Immature natural killer cell (primary cell): ENCODE results near the gene GTPBP2. TPM values are rescaled to one million over a fixed set of nuclear protein-coding genes. Genes with fewer than 3 reads are reported as not detected.
A peak's percentile ranks its signal among the peaks of the same experiment; 100 is the strongest.
"Not testable (repeated sequence)": the region's sequence is repeated elsewhere in the genome, so short reads cannot be mapped to it uniquely, and the experiment has no call there.

Experiments
- DNase-seq, 3 donors: peaks; one replicate each; pipeline ENCODE4 v3.0.0; 2022; ENCODE audit warnings: mixed read lengths in 1 of 3
- H3K27ac Mint-ChIP-seq, 6 donors: one replicate each; pipeline ENCODE4 v1.8.0; 2020; ENCODE audit warnings: mixed read lengths in 6 of 6, mild to moderate bottlenecking in 5 of 6, inconsistent platforms in 4 of 6, moderate library complexity in 3 of 6
- H3K27me3 Mint-ChIP-seq, 3 donors: one replicate each; pipeline ENCODE4 v1.8.0; 2020 to 2021; ENCODE audit warnings: low read depth in 3 of 3, mild to moderate bottlenecking in 3 of 3, mixed read lengths in 3 of 3, moderate library complexity in 3 of 3, inconsistent platforms in 1 of 3
- H3K36me3 Mint-ChIP-seq, 3 donors: one replicate each; pipeline ENCODE4 v1.8.0; 2020; ENCODE audit warnings: mixed read lengths in 3 of 3, inconsistent platforms in 2 of 3, mild to moderate bottlenecking in 2 of 3
- H3K4me1 Mint-ChIP-seq, 2 donors: one replicate each; pipeline ENCODE4 v1.8.0; 2020; ENCODE audit warnings: inconsistent platforms in 2 of 2, mild to moderate bottlenecking in 2 of 2, mixed read lengths in 2 of 2, moderate library complexity in 1 of 2
- H3K4me3 Mint-ChIP-seq, 5 donors: one replicate each; pipeline ENCODE4 v1.8.0; 2020; ENCODE audit warnings: mild to moderate bottlenecking in 5 of 5, mixed read lengths in 5 of 5, inconsistent platforms in 3 of 5, moderate library complexity in 3 of 5
- H3K9me3 Mint-ChIP-seq, 6 donors: one replicate each; pipeline ENCODE4 v1.8.0; 2020; ENCODE audit warnings: mild to moderate bottlenecking in 6 of 6, mixed read lengths in 6 of 6, inconsistent platforms in 4 of 6, moderate library complexity in 3 of 6
- polyA plus RNA-seq, 3 donors: library from polyadenylated mRNA; unstranded; fragments of 300-500 nt; fragmentation: Illumina TruSeq; gene quantifications; one replicate each; pipeline ENCODE4 v1.2.3, GENCODE V29; 2021

Gene GTPBP2
- polyA plus RNA-seq, 3 donors from 2014 or later, result 3.6 to 4.9 (median 4.3) TPM

DNA sequence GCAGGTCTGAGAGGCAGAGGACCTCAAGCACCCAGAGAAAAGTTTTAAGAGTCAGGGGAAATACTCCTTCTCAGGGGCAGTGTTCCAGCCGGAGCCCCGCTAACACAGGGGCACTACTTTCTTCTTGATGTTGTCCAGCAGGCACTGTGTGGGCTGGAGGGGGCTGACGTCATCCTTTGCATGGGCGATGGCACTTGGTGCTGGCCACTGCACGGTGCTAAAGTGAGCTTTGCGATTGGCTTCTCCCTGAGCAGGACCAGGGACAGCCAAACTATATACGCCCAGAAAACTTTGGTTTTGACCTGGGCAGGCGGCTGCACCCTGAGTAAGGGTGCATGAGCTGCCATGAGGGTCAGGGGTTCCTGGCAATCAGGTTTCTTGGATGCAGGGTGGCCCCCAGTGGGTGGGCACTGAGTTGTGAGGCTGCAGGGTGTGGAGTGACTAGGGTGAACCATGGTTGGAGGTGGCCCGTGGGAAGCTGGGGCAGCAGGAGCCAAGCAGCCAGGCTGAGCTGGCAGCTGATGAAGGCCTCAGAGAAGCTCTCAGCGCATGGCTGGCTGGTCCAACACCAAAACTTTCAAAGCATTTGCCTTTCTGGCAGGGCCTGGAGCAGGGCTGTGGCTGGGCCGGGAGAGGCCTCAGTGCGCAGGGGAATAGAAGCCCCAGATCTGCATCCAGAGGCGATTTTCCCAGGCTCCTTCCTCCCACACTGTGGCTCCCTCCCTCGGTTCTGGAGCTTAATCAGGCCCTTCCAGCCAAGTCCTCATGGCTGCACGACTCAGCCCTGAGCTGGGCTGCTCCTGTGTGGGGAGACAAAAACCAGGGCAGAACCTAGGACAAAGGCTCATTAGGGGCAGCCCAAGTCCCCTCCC is 40.2 kb upstream of the GTPBP2 start:
- peaks cover 11% of the 10 kb centered on the region in 2 donors for H3K4me1 Mint-ChIP-seq
- no peak overlapping the region for H3K4me3 Mint-ChIP-seq
- H3K36me3 Mint-ChIP-seq, result peaks cover 0 to 4% (median under 1%) of the 10 kb centered on the region in 3 donors
- H3K9me3 Mint-ChIP-seq, result no peaks in the 10 kb centered on the region
- H3K27ac Mint-ChIP-seq, result peak overlapping the region in 2 of 6 donors; percentile 22 to 40
- H3K27me3 Mint-ChIP-seq, result peaks cover 2 to 5% (median 4%) of the 10 kb centered on the region in 3 donors
- DNase-seq, result no peak

DNA sequence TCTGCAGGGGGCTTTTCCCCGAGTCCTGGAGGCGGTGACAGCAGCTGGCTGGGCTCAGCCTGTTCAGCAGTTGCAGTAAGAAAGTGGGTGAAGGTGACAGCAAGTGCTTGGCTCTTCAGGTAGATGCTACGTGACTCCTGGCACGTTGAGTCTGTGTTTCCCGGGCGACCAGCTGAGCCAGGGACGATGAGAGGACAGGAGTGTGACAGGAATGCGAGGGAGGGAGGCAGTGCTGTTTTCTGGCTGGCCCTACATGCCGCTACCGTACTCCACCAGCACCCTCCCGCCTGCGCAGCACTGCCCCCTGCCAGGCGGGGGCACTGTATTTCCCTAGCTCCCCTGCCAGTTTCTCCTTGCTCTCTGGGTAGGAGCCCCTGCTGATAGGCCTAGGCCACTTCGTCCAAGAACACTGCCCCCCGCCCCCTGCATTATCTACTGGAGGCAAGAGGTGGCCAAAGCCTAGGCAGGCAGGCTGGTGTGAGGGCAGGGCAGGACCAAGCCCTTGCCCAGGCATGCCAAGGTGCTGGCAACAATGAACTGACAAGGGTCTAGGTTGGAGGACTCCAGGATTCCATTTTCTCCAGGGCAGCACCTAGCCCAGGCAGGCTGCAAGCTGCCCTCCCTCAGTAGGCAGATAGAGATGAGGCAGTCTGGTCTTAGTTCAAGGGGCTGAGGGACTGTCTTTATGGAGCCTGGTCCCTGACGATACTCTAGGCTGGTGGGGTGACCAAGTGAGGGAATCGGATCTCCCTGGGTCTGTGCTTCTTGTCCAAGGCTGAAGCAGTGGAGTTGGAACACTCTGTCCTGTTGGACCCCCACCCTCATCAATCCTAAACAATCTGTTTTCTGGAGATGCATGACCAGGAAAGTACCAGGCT is 39.3 kb upstream of the GTPBP2 start:
- peak in 1 of 3 donors; percentile 19 for DNase-seq
- H3K4me1 Mint-ChIP-seq, result peaks cover 11% of the 10 kb centered on the region in 2 donors
- H3K4me3 Mint-ChIP-seq, result peak overlapping the region in 1 of 5 donors; percentile 10
- H3K36me3 Mint-ChIP-seq, result peaks cover 0 to 4% (median 0%) of the 10 kb centered on the region in 3 donors
- H3K27ac Mint-ChIP-seq, result no peak overlapping the region
- H3K27me3 Mint-ChIP-seq, result peaks cover 2 to 5% (median 5%) of the 10 kb centered on the region in 3 donors
- no peaks in the 10 kb centered on the region for H3K9me3 Mint-ChIP-seq

- peak; percentile 65 to 67 (median 67) for DNase-seq
- H3K36me3 Mint-ChIP-seq, result peaks cover 0 to 4% (median 0%) of the 10 kb centered on the region in 3 donors
- H3K9me3 Mint-ChIP-seq, result no peaks in the 10 kb centered on the region
- H3K27me3 Mint-ChIP-seq, result peaks cover 2 to 6% (median 5%) of the 10 kb centered on the region in 3 donors
- H3K4me3 Mint-ChIP-seq, result peak overlapping the region in 3 of 5 donors; percentile 17 to 36 (median 34)
- peaks cover 11% of the 10 kb centered on the region in 2 donors for H3K4me1 Mint-ChIP-seq
- peak overlapping the region in 2 of 6 donors; percentile 16 to 25 for H3K27ac Mint-ChIP-seq
Measured at GRCh38 chr6:43667245-43668150, 38.4 kb upstream of the GTPBP2 start.

DNA sequence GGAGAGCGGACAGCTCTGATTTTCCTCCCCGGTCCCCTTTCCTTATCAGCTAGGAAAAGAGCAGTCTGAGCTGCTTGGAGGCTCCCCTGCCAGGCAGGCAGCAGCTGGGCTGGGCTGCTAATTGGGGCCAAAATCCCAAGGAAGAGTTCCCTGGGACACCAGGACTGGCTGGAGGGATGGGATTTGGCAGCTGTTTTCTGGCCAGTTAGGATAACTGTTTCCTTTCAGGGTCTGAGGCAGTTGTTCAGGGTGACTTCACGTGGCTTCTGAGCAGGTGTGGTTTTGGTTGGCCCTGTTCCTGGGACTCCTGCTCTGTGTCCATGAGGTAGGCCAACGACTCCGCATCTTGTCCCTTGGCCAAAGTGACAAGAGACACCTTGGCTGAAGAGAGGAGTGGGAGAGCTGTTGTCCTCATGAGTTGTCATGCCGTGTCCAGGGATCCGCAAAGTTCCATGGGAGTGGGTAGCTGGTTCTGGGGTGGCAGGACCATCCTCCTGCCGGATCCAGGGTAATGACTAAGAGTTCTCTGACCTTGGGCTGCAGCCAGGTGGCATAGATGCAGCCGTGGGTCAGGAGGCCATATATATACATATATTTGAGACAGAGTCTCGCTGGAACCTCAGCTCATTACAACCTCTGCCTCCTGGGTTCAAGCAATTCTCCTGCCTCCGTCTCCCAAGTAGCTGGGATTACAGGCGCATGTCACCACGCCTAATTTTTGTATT is 37.3 kb upstream of the GTPBP2 start:
- H3K4me3 Mint-ChIP-seq, result no peak overlapping the region
- H3K36me3 Mint-ChIP-seq, result peaks cover 0 to 4% (median 0%) of the 10 kb centered on the region in 3 donors
- H3K9me3 Mint-ChIP-seq, result no peaks in the 10 kb centered on the region
- peaks cover 11% of the 10 kb centered on the region in 2 donors for H3K4me1 Mint-ChIP-seq
- H3K27ac Mint-ChIP-seq, result no peak overlapping the region
- peaks cover 2 to 6% (median 5%) of the 10 kb centered on the region in 3 donors for H3K27me3 Mint-ChIP-seq
- no peak for DNase-seq

DNA sequence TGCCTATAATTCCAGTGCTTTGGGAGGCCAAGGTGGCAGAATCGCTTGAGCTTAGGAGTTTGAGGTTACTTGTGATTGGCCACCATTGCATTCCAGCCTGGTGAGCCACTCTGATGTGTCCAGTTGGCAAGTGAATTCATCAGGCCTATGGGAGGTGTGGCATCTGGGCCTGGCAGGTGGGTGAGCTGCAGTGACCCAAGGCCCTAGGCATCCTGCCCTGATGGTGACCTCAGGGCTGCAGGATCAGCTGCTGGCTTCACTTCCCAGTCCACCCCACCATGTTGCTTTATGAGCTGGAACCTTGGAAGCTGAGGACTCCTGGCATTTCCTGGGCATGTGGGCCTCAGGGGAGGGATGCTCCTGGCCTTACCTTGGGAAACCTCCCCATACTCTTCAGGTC is 36.3 kb upstream of the GTPBP2 start:
- H3K36me3 Mint-ChIP-seq, result no peaks in the 10 kb centered on the region
- H3K27me3 Mint-ChIP-seq, result peaks cover 4 to 6% (median 5%) of the 10 kb centered on the region in 3 donors
- no peak overlapping the region for H3K4me3 Mint-ChIP-seq
- peaks cover 11% of the 10 kb centered on the region in 2 donors for H3K4me1 Mint-ChIP-seq
- DNase-seq, result no peak
- no peak overlapping the region for H3K27ac Mint-ChIP-seq
- H3K9me3 Mint-ChIP-seq, result no peaks in the 10 kb centered on the region

- not testable (repeated sequence) for DNase-seq, H3K9me3 Mint-ChIP-seq, H3K27ac Mint-ChIP-seq, H3K36me3 Mint-ChIP-seq, H3K27me3 Mint-ChIP-seq, H3K4me3 Mint-ChIP-seq
- peaks cover 6 to 10% of the 10 kb centered on the region in 2 donors for H3K4me1 Mint-ChIP-seq
Measured at GRCh38 chr6:43662948-43663347, 33.9 kb upstream of the GTPBP2 start.

DNA sequence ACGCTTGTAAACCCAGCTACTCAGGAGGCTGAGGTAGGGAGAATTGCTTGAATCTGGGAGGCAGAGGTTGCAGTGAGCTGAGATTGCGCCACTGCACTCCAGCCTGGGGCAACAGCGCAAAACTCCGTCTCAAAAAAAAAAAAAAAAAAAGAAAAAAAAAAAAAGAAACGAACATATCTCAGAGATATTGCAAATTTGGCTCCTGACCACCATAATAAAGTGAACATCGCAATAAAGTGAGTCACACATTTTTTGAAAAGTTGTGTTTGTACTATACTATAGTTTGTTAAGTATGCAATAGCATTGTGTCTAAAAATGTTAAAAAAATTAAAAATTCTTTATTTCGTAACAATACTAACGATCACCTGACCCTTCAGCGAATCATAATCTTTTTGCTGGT is 29.1 kb upstream of the GTPBP2 start:
- DNase-seq, result no peak
- Mint-ChIP-seq H3K9me3 (no peaks in the 10 kb centered on the region), H3K27me3 (peaks cover 0 to 8% (median 1%) of the 10 kb centered on the region in 3 donors), H3K27ac (no peak overlapping the region), H3K36me3 (no peaks in the 10 kb centered on the region), H3K4me1 (no peaks in the 10 kb centered on the region), H3K4me3 (no peak overlapping the region)

DNA sequence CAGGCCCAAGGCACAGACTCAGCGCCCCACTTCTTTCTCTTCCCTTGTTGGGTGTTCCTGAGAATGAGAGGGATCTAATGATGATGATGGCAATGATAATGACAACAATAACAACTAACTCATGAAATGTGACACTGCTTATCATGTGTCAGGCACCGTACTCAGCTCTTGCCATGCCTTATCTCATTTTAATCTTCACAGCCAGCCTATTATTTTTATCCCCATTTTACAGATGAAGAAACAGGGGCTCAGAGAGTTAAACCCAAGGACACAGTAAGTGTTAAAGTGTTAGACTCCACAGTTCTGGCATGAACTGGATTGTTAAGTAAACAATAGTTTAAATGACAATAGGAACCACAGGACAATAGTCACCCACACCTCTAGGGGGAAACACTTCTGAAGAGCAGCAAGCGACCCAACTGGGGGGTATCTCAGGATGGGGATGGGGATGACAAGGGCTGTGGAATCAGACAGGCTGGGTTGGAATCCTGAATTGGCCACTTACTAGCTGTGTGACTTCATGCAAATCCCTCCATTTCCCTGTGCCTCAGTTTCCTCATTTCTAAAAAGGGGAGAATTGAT is 28.2 kb upstream of the GTPBP2 start:
- Mint-ChIP-seq H3K27ac (no peak overlapping the region), H3K27me3 (peaks cover 0 to 8% (median 1%) of the 10 kb centered on the region in 3 donors), H3K4me3 (no peak overlapping the region), H3K4me1 (no peaks in the 10 kb centered on the region), H3K36me3 (no peaks in the 10 kb centered on the region), H3K9me3 (no peaks in the 10 kb centered on the region)
- no peak for DNase-seq

GRCh38 chr6:43652822-43653221 is 23.8 kb upstream of the GTPBP2 start:
- not testable (repeated sequence) for H3K9me3 Mint-ChIP-seq, H3K4me3 Mint-ChIP-seq, H3K27ac Mint-ChIP-seq, H3K36me3 Mint-ChIP-seq, H3K4me1 Mint-ChIP-seq, H3K27me3 Mint-ChIP-seq, DNase-seq

DNA sequence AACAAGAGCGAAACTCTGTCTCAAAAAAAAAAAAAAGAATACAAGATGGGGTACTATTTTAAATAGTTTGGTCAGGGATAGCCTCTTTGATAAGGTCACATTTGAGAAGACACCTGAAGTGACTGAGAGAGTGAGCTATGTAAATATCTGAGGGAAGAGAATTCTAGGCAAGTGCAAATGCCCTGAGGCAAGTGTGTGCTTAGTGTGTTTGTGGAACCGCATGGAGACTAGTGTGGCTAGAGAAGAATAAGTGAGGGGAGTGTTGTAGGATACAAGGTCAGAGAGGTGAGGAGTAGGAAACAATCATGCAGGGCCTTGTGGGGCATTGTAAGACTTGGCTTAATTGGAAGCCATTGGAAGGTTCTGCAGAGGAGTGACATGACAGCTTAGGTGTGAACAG is 19.2 kb upstream of the GTPBP2 start:
- peaks cover 14 to 16% of the 10 kb centered on the region in 2 donors for H3K4me1 Mint-ChIP-seq
- no peak overlapping the region for H3K4me3 Mint-ChIP-seq
- peaks cover 0 to 1% (median 0%) of the 10 kb centered on the region in 6 donors for H3K9me3 Mint-ChIP-seq
- no peak for DNase-seq
- peaks cover 2 to 8% (median 4%) of the 10 kb centered on the region in 3 donors for H3K27me3 Mint-ChIP-seq
- H3K36me3 Mint-ChIP-seq, result peaks cover 0 to 3% (median 0%) of the 10 kb centered on the region in 3 donors
- H3K27ac Mint-ChIP-seq, result no peak overlapping the region

- Mint-ChIP-seq H3K27ac (peak overlapping the region in 1 of 6 donors; percentile 5), H3K4me3 (peak overlapping the region in 1 of 5 donors; percentile 2), H3K27me3 (peaks cover 4 to 8% (median 4%) of the 10 kb centered on the region in 3 donors), H3K4me1 (peaks cover 15 to 16% of the 10 kb centered on the region in 2 donors), H3K9me3 (peaks cover 0 to 1% (median 0%) of the 10 kb centered on the region in 6 donors), H3K36me3 (peaks cover 0 to 3% (median 0%) of the 10 kb centered on the region in 3 donors)
- DNase-seq, result no peak
Measured at GRCh38 chr6:43647613-43648012, 18.5 kb upstream of the GTPBP2 start.

DNA sequence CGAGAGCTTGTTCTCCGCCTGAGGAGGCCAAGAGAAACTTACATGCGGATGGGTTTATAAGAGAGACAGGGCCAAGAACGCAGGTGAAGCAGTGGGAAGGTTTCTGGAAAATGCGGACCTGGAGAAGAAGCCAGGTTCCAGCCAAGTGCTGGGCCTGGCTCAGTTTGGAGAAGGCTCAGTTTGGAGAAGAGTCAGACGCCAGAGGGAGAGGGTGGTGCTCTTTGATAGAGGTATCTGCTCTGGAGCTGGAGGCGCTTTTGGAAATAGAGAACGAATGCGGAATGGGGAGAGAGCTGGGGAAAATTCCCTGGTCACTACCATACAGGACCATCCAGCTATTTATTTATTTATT is 16.5 kb upstream of the GTPBP2 start:
- Mint-ChIP-seq H3K4me1 (peaks cover 15 to 17% of the 10 kb centered on the region in 2 donors), H3K36me3 (peaks cover 3 to 8% (median 4%) of the 10 kb centered on the region in 3 donors), H3K27ac (peak overlapping the region in 3 of 6 donors; percentile 49 to 74 (median 64)), H3K9me3 (peaks cover 0 to 1% (median 0%) of the 10 kb centered on the region in 6 donors), H3K4me3 (peak overlapping the region; percentile 79 to 87 (median 84)), H3K27me3 (peaks cover 4 to 8% (median 4%) of the 10 kb centered on the region in 3 donors)
- DNase-seq, result no peak
